GM21528 (cell line): ENCODE data around the gene HOXD4.

Experiments used
- ATAC-seq: cut with Tn5 transposase; IDR thresholded peaks from one replicate; pipeline ENCODE4 v1.9.1; 2021; ENCODE audit warnings: mild to moderate bottlenecking, moderate library complexity; ENCODE audit not compliant: unreplicated experiment, low FRiP score

HOXD4 gene

GRCh38 chr2:176151442-176152287 is at the start of gene HOXD4:
TSS of gene HOXD4 (plus strand) at chr2:176151550. CDS start at chr2:176151634, 84 bp downstream.
- ATAC-seq, result no peak

GRCh38 chr2:176101842-176102241 is 49.5 kb upstream of the HOXD4 start:
- no peak for ATAC-seq

- ATAC-seq, result no peak
Observed at GRCh38 chr2:176102309-176102866, 49.0 kb upstream of the HOXD4 start.

GRCh38 chr2:176103194-176103593 is 48.2 kb upstream of the HOXD4 start:
- ATAC-seq, result no peak

- no peak for ATAC-seq
Observed at GRCh38 chr2:176103742-176104315, 47.5 kb upstream of the HOXD4 start.

GRCh38 chr2:176104316-176105077 is 46.9 kb upstream of the HOXD4 start:
- no peak for ATAC-seq

- no peak for ATAC-seq
Observed at GRCh38 chr2:176105078-176105729, 46.1 kb upstream of the HOXD4 start.

- no peak for ATAC-seq
Observed at GRCh38 chr2:176105730-176106580, 45.4 kb upstream of the HOXD4 start.

GRCh38 chr2:176106581-176107539 is 44.5 kb upstream of the HOXD4 start, which contains the start of gene HOXD11:
TSS of gene HOXD11 (plus strand) at chr2:176107280. CDS start at chr2:176107356, 76 bp downstream.
- ATAC-seq, result no peak

- ATAC-seq, result no peak
Observed at GRCh38 chr2:176107731-176108181, 43.6 kb upstream of the HOXD4 start.

GRCh38 chr2:176109192-176109901 is 42.0 kb upstream of the HOXD4 start:
- no peak for ATAC-seq

GRCh38 chr2:176109946-176110345 is 41.4 kb upstream of the HOXD4 start:
- no peak for ATAC-seq

GRCh38 chr2:176110415-176111308 is 40.7 kb upstream of the HOXD4 start:
- ATAC-seq, result no peak

GRCh38 chr2:176111309-176111663 is 40.1 kb upstream of the HOXD4 start:
- no peak for ATAC-seq

GRCh38 chr2:176111846-176112374 is 39.4 kb upstream of the HOXD4 start:
- no peak for ATAC-seq
